Measurements from ENCODE around the gene EIPR1. TPM values are rescaled to one million over a fixed set of nuclear protein-coding genes. Genes with fewer than 3 reads are reported as not detected.
"Not testable (repeated sequence)": the region's sequence is repeated elsewhere in the genome, so short reads cannot be mapped to it uniquely, and the experiment has no call there.

The EIPR1 gene
- total and polyA plus RNA-seq, 2 donors from 2014 or later = 28.2 to 37.8 TPM

DNA sequence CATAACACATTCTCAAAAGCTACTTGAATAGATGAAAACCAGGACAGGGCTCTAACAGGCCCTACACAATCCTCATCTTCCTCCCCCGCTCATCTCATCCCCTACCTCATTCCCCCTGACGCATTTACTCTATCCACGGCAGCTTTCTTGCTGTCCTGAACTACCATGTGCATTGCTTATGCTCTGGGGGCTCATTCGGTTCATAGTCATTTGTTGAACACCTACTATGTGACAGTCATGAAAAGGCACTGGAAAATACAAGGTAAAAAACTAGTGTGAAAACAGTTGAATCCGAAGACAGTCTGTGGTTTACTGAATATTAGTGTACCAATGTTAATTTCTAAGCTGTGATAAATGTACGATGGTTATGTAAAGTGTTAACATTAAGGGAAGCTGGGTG, 797 bp downstream of the EIPR1 start:
- no peak for DNase-seq
- peak overlapping the region in 2 of 3 donors; percentile 79 to 82 for H3K9ac ChIP-seq (ENCODE audit: low read length in 3 of 3)
- H3K27me3 ChIP-seq (ENCODE audit: control insufficient read depth, insufficient read depth, low read length) = no peaks in the 10 kb centered on the region
- FAIRE-seq = no peak
- intact Hi-C loops (cut with DNase I) = no loop called here
- H3K4me3 ChIP-seq (ENCODE audit: low read length in 3 of 3) = peak overlapping the region; percentile 83 to 93 (median 90)
- H3K4me1 ChIP-seq (ENCODE audit: control insufficient read depth in 2 of 3, insufficient read depth in 2 of 3, low read depth in 1 of 3, low read length in 3 of 3) = peaks cover 0 to 24% (median 20%) of the 10 kb centered on the region in 3 donors
- TF ChIP-seq, protein P1, sequence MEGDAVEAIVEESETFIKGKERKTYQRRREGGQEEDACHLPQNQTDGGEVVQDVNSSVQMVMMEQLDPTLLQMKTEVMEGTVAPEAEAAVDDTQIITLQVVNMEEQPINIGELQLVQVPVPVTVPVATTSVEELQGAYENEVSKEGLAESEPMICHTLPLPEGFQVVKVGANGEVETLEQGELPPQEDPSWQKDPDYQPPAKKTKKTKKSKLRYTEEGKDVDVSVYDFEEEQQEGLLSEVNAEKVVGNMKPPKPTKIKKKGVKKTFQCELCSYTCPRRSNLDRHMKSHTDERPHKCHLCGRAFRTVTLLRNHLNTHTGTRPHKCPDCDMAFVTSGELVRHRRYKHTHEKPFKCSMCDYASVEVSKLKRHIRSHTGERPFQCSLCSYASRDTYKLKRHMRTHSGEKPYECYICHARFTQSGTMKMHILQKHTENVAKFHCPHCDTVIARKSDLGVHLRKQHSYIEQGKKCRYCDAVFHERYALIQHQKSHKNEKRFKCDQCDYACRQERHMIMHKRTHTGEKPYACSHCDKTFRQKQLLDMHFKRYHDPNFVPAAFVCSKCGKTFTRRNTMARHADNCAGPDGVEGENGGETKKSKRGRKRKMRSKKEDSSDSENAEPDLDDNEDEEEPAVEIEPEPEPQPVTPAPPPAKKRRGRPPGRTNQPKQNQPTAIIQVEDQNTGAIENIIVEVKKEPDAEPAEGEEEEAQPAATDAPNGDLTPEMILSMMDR (IDR thresholded peaks at IDR 0.05; ENCODE audit: borderline replicate concordance, extremely low read depth, insufficient read depth) = no peak
- H3K36me3 ChIP-seq (ENCODE audit: control insufficient read depth in 2 of 3, insufficient read depth in 3 of 3, low read length in 3 of 3) = no peaks in the 10 kb centered on the region
- H3K27ac ChIP-seq (ENCODE audit: low read depth in 2 of 2, low read length in 2 of 2) = no peak overlapping the region
- no peaks in the 10 kb centered on the region for H3K9me3 ChIP-seq (ENCODE audit: control insufficient read depth in 2 of 3, insufficient read depth in 1 of 3, low read length in 3 of 3)

DNA sequence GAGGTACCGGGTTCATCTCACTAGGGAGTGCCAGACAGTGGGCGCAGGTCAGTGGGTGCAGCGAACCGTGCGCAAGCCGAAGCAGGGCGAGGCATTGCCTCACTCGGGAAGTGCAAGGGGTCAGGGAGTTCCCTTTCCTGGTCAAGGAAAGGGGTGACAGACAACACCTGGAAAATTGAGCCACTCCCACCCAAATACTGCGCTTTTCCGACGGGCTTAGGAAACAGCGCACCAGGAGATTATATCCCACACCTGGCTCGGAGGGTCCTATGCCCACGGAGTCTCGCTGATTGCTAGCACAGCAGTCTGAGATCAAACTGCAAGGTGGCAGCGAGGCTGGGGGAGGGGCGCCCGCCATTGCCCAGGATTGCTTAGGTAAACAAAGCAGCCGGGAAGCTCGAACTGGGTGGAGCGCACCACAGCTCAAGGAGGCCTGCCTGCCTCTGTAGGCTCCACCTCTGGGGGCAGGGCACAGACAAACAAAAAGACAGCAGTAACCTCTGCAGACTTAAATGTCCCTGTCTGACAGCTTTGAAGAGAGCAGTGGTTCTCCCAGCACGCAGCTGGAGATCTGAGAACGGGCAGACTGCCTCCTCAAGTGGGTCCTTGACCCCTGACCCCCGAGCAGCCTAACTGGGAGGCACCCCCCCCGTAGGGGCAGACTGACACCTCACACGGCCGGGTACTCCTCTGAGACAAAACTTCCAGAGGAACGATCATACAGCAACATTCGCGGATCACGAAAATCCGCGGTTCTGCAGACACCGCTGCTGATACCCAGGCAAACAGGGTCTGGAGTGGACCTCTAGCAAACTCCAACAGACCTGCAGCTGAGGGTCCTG, 8.1 kb downstream of the EIPR1 start:
- intact Hi-C loops (cut with DNase I); H3K9me3 ChIP-seq (ENCODE audit: control insufficient read depth in 2 of 3, insufficient read depth in 1 of 3, low read length in 3 of 3); H3K27ac ChIP-seq (ENCODE audit: low read depth in 2 of 2, low read length in 2 of 2); H3K27me3 ChIP-seq (ENCODE audit: control insufficient read depth, insufficient read depth, low read length); H3K4me1 ChIP-seq (ENCODE audit: control insufficient read depth in 2 of 3, insufficient read depth in 2 of 3, low read depth in 1 of 3, low read length in 3 of 3); H3K36me3 ChIP-seq (ENCODE audit: control insufficient read depth in 2 of 3, insufficient read depth in 3 of 3, low read length in 3 of 3); H3K9ac ChIP-seq (ENCODE audit: low read length in 3 of 3); FAIRE-seq; DNase-seq; H3K4me3 ChIP-seq (ENCODE audit: low read length in 3 of 3): not testable (repeated sequence)

DNA sequence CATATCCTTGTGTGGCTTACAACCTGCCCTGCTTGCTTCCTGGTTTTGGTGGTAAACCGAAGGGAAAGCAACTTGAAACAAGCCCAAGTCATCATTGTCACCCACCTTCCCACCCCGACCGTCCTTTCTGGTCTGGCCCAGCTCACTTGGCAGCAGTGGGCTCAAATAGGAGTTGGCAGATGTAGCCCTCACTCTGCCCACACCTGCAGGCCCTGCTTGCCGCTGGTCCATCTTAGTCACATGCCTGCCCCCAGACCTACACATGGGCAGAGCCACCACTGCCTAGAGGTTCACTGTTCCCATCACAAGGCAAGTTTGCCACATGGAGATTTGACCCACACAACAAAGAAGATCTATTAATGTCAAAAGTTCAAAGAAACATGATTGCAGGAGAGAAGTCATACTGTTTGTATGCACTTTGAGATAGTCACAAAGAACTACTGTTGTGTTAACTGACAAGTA, 9.3 kb downstream of the EIPR1 start:
- no peaks in the 10 kb centered on the region for H3K36me3 ChIP-seq (ENCODE audit: control insufficient read depth in 2 of 3, insufficient read depth in 3 of 3, low read length in 3 of 3)
- H3K4me3 ChIP-seq (ENCODE audit: low read length in 3 of 3) = no peak overlapping the region
- TF ChIP-seq, protein P1 (IDR thresholded peaks at IDR 0.05; ENCODE audit: borderline replicate concordance, extremely low read depth, insufficient read depth) = no peak
- FAIRE-seq (no peak), DNase-seq (no peak)
- no peak overlapping the region for H3K27ac ChIP-seq (ENCODE audit: low read depth in 2 of 2, low read length in 2 of 2)
- intact Hi-C loops (cut with DNase I) = no loop called here
- H3K27me3 ChIP-seq (ENCODE audit: control insufficient read depth, insufficient read depth, low read length) = no peaks in the 10 kb centered on the region
- H3K9ac ChIP-seq (ENCODE audit: low read length in 3 of 3) = no peak overlapping the region
- H3K9me3 ChIP-seq (ENCODE audit: control insufficient read depth in 2 of 3, insufficient read depth in 1 of 3, low read length in 3 of 3) = no peaks in the 10 kb centered on the region
- H3K4me1 ChIP-seq (ENCODE audit: control insufficient read depth in 2 of 3, insufficient read depth in 2 of 3, low read depth in 1 of 3, low read length in 3 of 3) = no peaks in the 10 kb centered on the region

DNA sequence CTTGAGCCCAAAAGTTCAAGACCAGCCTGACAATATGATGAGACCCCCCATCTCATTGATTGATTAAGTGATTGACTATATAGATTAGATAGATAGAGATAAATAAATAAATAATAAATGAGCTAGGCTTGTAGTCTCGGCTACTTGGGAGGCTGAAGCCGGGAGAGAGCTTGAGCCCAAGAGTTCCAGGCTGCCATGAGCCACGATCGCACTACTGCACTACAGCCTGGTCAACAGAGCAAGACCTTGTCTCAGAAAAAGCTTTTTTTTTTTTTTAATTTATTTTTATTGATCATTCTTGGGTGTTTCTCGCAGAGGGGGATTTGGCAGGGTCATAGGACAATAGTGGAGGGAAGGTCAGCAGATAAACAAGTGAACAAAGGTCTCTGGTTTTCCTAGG, 12.4 kb downstream of the EIPR1 start:
- no peaks in the 10 kb centered on the region for H3K36me3 ChIP-seq (ENCODE audit: control insufficient read depth in 2 of 3, insufficient read depth in 3 of 3, low read length in 3 of 3)
- H3K27me3 ChIP-seq (ENCODE audit: control insufficient read depth, insufficient read depth, low read length) = no peaks in the 10 kb centered on the region
- TF ChIP-seq, protein P1 (IDR thresholded peaks at IDR 0.05; ENCODE audit: borderline replicate concordance, extremely low read depth, insufficient read depth) = no peak
- H3K9me3 ChIP-seq (ENCODE audit: control insufficient read depth in 2 of 3, insufficient read depth in 1 of 3, low read length in 3 of 3) = no peaks in the 10 kb centered on the region
- H3K9ac ChIP-seq (ENCODE audit: low read length in 3 of 3) = no peak overlapping the region
- H3K4me1 ChIP-seq (ENCODE audit: control insufficient read depth in 2 of 3, insufficient read depth in 2 of 3, low read depth in 1 of 3, low read length in 3 of 3) = peaks cover 0 to 6% (median 0%) of the 10 kb centered on the region in 3 donors
- H3K27ac ChIP-seq (ENCODE audit: low read depth in 2 of 2, low read length in 2 of 2) = no peak overlapping the region
- intact Hi-C loops (cut with DNase I) = no loop called here
- no peak overlapping the region for H3K4me3 ChIP-seq (ENCODE audit: low read length in 3 of 3)
- FAIRE-seq (no peak), DNase-seq (no peak)

Data from kidney (tissue), 14 donors.